Measurements from ENCODE around the gene SLC13A3. TPM values are rescaled to one million over a fixed set of nuclear protein-coding genes. Genes with fewer than 3 reads are reported as not detected.

Gene SLC13A3
- total and polyA plus RNA-seq, 2 of the 4 experiments (the other 2 are of a cell fraction), result 2.5 to 4.2 TPM

GRCh38 chr20:46578745-46579144, 72.5 kb downstream of the SLC13A3 start:
- no peak overlapping the region for H3K23ac ChIP-seq (ENCODE audit: low read depth, low read length)
- no peak overlapping the region for H3K4ac ChIP-seq (ENCODE audit: low read depth, low read length)
- H2BK120ac ChIP-seq (ENCODE audit: low read depth, low read length), result no peak overlapping the region
- in situ Hi-C loops (cut with MboI; ENCODE audit: low sequenced_read_pairs), result no loop called here
- no peak for DNase-seq
- ChIA-PET CTCF (no interaction called here), POLR2A (ENCODE audit: unreplicated experiment) (no interaction called here)
- no peak overlapping the region for H4K5ac ChIP-seq (ENCODE audit: low read depth, low read length)
- dilution Hi-C loops (cut with HindIII; ENCODE audit: low sequenced_read_pairs, unreplicated experiment), result no loop called here
- intact Hi-C loops (cut with micrococcal nuclease), result no loop called here
- H3K9ac ChIP-seq (ENCODE audit: low read depth, low read length), result no peak overlapping the region
- no peaks in the 10 kb centered on the region for H3K9me1 ChIP-seq (ENCODE audit: insufficient read depth, low read length)
- no peaks in the 10 kb centered on the region for H3K4me1 ChIP-seq (ENCODE audit: control insufficient read depth, insufficient read depth, low read length)
- no peak overlapping the region for H4K91ac ChIP-seq (ENCODE audit: insufficient read depth, low read depth, low read length)
- no peaks in the 10 kb centered on the region for H4K20me1 ChIP-seq (ENCODE audit: insufficient read depth, low read length)
- no peak overlapping the region for H3K56ac ChIP-seq (ENCODE audit: extremely low read depth, insufficient read depth, low read length)
- no peak overlapping the region for H2BK20ac ChIP-seq (ENCODE audit: low read depth, low read length)
- H2BK15ac ChIP-seq (ENCODE audit: low read depth, low read length), result no peak overlapping the region
- H2AK9ac ChIP-seq (replicated peaks; ENCODE audit: low read depth, low read length, poor library complexity), result no peak overlapping the region
- H3K4me3 ChIP-seq (ENCODE audit: insufficient read depth, low read depth, low read length), result no peak overlapping the region
- H3K14ac ChIP-seq (replicated peaks; ENCODE audit: low read depth, low read length), result no peak overlapping the region
- H3K79me1 ChIP-seq (ENCODE audit: low read depth in 1 of 2, low read length in 2 of 2), result no peaks in the 10 kb centered on the region
- H3K27ac ChIP-seq (ENCODE audit: insufficient read depth, low read length), result no peak overlapping the region
- no peak overlapping the region for H2AFZ ChIP-seq (replicated peaks; ENCODE audit: low read length, poor library complexity)
- 0% methylated on average over 1 of the region's 7 CpGs; no CpG with 5 or more reads in 1 of the 2 experiments for WGBS, 2 experiments (ENCODE audit: extremely low coverage in 2 of 2, insufficient read length in 1 of 2)
- H3K18ac ChIP-seq (ENCODE audit: low read depth, low read length), result no peak overlapping the region
- no peak for TF ChIP-seq USF2 (IDR thresholded peaks at IDR 0.05; ENCODE audit: low read depth, low read length)
- TF ChIP-seq FOS (IDR thresholded peaks at IDR 0.05; ENCODE audit: low read depth, low read length), result no peak
- no peak for TF ChIP-seq SMC3 (IDR thresholded peaks at IDR 0.05; ENCODE audit: low read depth, low read length)
- TF ChIP-seq MAZ (IDR thresholded peaks at IDR 0.05; ENCODE audit: borderline replicate concordance, low read depth, low read length), result no peak
- TF ChIP-seq CEBPB (IDR thresholded peaks at IDR 0.05; ENCODE audit: low read depth, low read length), result no peak
- TF ChIP-seq ELK1 (IDR thresholded peaks at IDR 0.05; ENCODE audit: borderline replicate concordance, low read depth, low read length), result no peak
- TF ChIP-seq NFE2L2 (IDR thresholded peaks at IDR 0.05; ENCODE audit: low read depth, low read length), result no peak
- no peak for TF ChIP-seq MAFK (IDR thresholded peaks at IDR 0.05; ENCODE audit: low read depth, low read length)
- no peak for TF ChIP-seq POLR2A (IDR thresholded peaks at IDR 0.05; ENCODE audit: low read depth, low read length)
- no peak for TF ChIP-seq RFX5 (IDR thresholded peaks at IDR 0.05; ENCODE audit: low read depth, low read length)
- no peak for TF ChIP-seq CTCF (conservative IDR thresholded peaks at IDR 0.05; ENCODE audit: low read depth, low read length)
- TF ChIP-seq BHLHE40 (IDR thresholded peaks at IDR 0.05; ENCODE audit: low read depth, low read length), result no peak
- no peak for TF ChIP-seq CHD1 (IDR thresholded peaks at IDR 0.05; ENCODE audit: low read depth, low read length)
- TF ChIP-seq RAD21 (IDR thresholded peaks at IDR 0.05; ENCODE audit: low read length), result no peak
- no peaks in the 10 kb centered on the region for H3K27me3 ChIP-seq (ENCODE audit: control insufficient read depth, insufficient read depth, low read length)
- no peak overlapping the region for H3K4me2 ChIP-seq (ENCODE audit: low read depth, low read length)
- H4K8ac ChIP-seq (ENCODE audit: low read depth in 2 of 2, low read length in 2 of 2), result no peak overlapping the region
- no peak for ATAC-seq (ENCODE audit: low read depth)
- H2AK5ac ChIP-seq (ENCODE audit: low read depth, low read length), result no peak overlapping the region
- no peak overlapping the region for H2BK5ac ChIP-seq (ENCODE audit: low read depth, low read length, poor library complexity, severe bottlenecking)
- H3K36me3 ChIP-seq (ENCODE audit: control insufficient read depth, insufficient read depth, low read length), result no peaks in the 10 kb centered on the region
- H3K9me3 ChIP-seq (ENCODE audit: control insufficient read depth, insufficient read depth, low read length), result no peaks in the 10 kb centered on the region
- BruUV-seq (replicated peaks), result no TSS peak
